ENCODE data around the gene ADISSP.

Gene ADISSP

DNA sequence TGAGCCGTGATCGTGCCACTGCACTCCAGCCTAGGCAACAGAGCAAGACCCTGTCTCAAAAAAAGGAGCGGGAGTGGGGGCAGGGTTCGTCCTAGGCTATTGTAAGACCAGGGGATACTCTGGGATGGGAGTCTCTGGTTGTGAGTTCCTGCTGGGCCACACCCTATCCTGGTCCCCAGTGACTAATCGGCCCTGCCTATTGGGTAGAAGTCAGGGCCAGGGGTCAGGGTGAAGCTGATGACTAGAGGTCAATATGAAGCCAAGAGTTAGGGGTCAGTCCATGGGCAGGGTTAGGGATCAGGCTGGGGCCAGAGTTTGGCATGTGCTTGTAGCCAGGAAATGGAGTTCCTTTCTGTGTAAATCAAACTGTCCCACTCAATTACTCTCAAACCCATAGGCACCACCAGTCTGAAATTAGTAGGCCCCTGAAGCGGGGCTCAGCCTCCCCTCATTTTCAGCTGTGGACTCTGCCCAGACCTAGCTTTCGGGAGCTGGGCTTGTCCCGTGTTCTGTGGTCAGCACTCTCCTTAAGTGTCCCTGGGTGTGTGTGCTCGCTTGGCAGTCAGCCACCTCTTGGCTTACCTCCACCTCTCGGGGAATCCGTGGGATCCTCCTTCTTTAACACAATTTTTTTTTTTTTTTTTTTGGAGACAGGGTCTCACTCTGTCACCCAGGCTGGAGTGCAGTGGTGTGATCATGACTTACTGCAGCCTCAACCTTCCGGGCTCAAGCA is 33.3 kb downstream of the ADISSP start:
- no peak for DNase-seq

DNA sequence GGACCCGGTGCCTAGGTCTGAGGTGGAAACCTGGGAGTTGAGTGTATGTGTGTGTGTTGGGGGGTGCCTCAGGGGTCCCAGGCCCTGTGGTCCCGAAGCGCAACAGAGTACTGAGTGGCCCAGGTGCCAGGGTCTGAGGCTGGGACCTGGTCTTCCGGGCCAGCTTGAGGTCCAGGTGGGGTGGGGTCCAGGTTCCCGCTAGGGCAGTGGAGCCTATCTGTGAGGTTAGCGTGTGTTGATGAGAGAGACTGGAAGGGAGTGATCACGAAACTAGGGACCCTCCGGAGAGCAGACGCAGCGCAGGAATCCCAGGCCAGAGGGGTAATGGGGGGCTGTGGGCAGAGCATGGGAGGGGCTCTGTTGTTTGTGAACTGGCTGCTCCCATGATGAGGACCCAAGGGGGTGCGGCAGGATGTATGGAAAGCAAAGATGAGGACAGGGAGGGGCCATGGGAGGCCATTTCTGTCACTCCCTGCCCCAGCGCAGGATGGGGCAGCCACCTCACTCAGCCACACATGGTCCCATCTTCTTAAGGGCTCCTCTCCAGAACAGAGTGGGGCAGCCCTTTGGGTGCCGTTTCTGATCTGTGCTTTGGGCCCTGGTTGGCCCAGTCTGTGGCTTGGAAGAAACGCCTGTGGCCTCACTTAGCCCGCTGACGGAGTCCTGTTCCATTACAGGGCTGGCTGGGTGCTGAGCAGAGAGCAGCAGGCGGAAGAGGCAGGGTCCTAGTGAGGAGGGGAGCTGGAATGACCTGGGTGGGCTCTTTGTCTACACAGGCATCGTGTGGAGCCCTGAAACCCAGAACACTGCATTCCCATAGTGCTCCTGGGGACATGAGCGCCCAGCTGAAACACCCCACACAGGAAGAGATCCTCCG is 34.2 kb downstream of the ADISSP start:
- DNase-seq, result no peak

DNA sequence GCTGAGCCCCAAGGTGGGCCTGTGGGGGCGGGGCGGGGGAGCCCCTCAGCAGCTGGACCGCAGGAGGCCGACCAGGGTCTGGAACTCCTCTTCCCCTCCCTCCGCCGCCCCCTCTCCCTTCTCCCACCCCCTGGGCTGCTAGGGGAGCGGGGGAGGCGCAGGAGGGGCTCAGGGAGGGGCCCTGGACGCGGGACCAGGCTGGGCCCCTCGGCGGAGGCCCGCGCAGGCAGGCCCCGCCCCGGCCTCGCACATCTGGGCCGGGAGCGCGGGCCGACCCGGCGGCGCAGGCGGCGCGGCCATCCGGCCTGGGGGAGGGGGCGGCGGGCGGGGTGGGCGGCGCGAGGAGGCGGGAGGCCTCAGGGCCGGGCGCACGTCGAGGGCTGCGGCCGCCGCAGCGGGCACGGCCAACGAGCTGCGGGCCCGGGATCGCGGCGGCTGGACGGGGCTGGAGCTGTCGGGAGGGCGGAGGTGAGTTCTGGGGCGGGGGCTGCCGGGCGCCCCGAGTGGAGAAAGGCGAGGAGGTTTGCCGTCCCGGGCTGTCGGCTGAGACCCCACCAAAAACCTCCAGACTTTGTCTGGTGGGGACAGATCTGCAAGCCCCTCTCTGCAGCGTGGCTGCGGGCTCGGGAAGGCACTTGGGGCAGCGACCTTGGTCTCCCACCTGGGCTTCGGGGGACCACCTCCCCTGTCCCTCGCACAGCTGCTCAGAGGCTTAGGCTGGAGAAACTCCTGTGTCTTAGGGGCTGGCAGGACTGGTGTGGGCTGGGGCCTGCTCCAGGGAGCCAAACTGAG is 35.0 kb downstream of the ADISSP start, which contains the start of gene HSPA12B:
HSPA12B (plus strand) TSS at position 359 of the 792 bp plus-strand sequence. CDS start 5,990 bp downstream, outside the sequence.
- DNase-seq, result no peak

DNA sequence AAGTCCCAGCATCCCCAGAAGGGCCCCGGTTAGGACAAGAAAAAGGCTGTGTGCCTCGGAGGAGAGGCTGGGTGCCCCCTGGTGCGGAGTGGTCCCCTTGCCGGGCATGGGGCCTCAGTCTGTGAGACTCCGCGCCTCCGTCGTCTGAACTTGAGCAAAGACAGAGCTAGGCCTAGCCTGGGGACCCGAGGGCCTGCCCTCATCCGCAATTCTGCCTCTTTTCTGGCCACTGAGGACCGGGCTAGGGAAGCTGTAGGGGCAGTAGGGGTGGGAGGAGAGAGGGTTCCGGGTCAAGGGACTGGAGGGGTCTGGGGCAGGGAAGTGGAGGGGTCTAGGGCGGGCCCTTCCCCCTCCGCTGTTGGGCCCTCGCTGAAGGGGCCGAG is 35.6 kb downstream of the ADISSP start:
- no peak for DNase-seq

DNA sequence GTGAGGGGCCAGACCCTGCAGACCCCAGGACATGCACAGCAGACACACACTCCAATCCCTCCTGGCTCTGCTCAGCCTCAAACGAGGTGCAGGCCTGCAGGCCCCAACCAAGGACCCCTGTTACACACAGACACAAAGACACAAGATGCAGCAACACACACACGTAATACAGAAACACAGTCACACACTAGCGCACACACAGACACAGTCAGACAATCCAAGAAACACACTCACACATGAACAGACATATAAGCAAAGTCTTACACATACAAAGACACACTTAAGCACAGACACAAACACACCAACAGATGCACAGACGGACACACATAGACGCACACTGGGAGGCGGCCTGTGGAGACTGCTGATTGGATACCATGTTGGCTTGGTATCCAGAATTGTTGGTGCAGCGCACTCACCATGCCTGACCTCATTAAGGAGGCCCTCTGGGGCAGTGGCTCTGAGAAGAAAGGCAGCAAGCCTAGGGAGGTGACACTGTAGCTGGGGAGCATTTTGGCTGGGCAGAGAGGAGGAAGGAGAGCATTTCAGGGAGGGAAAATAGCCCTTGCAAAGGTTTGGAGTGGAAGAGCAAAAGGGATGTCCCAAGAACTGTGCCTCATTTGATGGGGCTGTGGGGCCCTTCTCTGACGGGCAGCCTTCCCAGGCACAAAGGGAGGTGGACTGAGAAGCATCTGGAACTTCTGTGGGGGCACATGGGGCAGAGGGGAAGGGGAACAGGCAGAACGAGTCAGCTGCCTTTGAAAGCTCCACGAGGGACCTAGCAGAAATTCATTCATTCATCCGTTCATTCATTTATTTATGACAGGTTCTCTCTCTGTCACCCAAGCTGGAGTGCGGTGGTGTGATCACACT is 36.5 kb downstream of the ADISSP start:
- DNase-seq, result no peak

DNA sequence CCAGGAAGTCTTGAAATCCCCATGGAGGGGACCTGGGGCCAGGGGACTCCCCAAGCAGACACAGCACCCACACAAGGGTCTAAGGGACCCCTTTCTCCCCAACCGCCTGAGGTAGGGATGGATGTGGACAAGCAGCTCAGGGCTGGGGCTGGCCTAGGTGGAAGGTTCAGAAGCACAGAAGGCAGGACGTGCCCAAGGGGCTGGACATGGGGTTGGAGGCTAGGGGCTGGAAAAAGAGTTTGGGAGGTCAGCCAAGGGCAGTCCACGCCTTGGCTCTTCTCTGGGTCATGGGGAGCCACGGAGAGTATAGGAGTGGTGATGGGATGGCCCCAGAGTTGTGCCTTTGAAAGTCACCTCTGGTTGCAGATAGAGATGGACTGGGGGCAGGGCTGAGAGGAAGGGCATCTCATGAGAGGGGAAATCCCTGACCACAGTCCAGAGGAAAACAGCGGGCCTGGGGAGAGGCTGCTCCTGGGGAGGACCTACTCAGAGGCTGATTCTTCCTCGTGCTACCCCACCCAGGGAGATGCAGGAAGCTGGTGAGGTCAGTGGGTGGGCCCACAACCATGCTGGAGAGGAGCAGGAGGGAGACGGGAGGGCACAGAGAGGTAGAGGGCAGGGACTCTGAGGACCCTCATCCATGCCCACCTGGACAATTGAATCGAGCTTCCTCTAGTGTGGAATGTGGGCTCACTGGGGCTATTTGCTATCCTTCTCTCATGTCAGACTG is 37.6 kb downstream of the ADISSP start:
- no peak for DNase-seq

DNA sequence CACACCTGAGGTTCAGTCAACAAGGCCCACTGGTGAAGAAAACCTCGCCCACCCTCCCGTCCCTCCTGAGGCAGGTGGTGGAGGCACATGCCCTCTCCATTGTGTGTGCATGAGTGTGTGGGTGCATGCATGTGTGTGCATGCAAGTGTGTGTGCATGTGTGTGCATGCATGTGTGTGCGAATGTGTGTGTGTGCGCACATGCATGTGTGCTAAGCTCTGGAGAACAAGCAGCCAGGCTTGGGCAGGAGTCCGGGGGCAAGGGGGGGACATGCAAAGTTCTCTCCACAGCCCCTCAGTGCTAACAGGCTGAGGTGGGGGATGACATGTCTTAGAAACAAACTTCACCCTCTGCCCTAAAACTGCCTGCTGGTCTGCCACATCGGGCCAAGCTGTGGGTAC is 38.2 kb downstream of the ADISSP start:
- DNase-seq, result no peak

DNA sequence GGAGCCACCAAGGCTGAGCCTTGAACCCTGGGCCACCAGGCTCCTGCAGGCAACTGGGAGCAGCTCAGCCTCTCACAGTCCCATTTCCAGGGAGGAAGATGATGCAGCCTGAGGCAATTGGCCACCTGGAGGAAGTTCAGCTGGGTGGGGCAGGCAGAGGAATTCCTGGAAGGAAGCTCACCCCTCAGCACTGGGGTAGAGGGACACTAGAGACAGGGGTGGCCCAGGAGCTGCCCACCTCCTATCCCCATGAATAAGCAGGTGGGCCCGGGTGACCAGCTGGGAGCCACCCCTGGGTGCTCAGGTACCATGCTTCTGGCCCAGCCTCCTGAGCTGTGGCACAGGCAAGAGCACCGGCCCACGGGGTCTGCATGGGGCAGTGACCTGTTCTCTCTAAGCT is 38.7 kb downstream of the ADISSP start:
- DNase-seq, result no peak

DNA sequence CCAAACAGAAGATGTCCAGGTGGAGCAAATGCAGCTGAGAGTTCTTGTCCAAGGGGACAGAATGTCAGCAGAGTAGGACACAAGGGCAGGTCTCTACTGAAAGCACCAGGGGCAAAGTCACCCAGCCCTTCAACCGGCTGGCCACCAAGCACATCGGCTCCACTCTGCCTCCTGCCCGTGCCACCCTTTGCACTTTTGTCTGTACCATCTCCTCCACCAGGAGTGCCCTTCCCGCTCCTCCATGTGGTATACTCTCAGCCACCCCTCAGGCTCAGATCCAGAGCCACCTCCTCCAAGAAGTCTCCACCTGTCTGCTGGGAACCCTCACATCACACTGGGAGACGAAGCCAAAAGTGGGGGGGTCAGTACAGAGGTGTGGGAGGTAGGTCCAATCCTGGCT is 39.2 kb downstream of the ADISSP start:
- DNase-seq, result no peak

DNA sequence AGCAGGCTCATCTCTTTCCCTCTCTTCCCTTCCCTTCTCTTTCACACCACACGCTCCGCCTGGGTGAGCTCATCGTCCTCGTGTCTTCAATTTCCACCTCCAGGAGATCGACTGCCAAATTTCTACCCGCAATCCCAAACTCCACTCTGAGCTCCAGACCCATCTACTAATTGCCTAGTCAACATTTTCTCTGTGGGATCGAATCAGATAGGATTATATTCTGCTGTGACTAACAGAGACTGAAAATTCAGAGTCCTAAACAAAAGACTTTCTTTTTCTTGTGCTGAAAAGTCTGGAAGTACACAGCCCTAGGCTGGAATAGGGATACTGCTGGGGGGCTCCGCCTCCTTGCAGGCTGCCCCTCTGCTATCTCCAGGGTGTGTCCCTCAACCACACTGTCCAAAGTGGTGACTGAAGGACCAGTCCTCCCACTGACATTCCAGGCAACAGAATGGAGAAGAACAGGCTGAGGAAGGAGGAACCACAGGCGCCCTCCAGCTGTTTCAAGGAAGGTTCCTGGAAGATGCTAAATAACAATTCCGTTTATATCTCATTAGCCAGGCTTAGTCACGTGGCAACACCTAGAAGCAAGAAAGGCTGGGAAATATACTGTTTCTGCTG is 40.0 kb downstream of the ADISSP start:
- DNase-seq, result no peak

DNA sequence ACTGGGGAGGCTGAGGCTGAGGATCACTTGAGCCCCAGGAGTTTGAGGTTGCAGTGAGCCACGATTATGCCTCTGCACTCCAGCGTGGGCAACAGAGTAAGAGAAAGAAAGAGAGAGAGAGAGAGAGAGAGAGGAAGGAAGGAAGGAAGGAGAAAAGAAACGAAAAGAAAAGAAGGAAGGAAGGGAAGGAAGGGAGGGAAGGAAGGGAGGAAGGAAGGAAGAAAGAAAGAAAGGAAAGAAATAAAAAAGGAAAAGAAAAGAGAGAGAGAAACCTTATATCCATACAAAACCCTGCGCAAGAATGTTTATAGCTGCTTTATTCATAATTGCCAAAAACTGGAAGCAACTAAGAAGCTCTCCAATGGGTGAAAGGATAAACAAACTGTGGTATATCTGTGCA is 43.2 kb downstream of the ADISSP start:
- no peak for DNase-seq

DNA sequence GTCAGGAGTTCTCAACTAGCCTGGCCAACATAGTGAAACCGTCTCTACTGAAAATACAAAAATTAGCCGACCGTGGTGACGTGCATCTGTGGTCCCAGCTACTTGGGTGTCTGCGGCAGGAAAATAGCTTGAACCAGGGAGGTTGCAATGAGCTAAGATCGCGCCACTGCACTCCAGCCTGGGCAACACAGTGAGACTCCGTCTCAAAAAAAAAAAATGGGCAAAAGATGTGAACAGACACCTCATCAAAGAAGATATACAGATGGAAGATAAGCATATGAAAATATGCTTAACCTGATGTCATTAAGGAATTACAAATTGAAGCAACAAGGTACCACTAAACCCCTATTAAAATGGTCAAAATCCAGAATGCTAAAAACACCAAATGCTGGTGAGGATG is 44.3 kb downstream of the ADISSP start:
- no peak for DNase-seq

DNA sequence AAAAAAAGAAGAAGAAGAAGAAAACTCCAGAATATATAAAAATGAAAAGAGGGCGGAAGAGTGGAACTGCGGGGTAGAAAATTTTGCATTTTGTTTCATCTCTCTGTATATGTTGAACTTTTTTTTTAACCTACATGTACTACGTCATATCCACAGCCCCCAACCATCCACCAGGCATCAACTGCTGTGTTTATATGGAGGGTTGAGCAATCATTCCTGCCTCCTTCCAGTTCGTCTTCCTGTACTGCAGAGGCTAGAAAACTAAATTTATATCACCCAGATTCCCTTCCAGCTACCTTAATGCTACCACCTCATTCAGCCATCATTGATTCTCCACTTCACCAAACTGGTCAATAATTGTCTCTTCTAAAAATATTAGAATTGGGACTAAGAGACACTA is 45.6 kb downstream of the ADISSP start:
- DNase-seq, result no peak

DNA sequence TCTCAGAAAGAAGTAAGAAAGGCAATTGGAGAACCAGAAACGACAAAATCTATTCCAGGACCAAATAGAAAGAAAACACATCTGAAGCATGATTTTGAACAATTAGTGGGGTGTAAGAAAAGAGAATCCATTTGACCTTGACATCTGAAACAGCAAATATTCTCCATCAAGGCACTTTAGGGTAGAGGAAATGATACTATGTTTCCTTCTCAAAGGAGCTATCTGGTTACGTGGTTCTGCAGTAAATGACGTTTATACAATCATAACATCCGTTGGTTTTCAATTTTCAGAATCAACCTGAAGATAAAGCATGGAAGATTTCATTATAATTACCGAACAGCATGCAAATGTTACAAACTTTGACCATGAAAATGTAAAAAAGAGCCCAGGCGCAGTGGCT is 46.9 kb downstream of the ADISSP start:
- no peak for DNase-seq

DNA sequence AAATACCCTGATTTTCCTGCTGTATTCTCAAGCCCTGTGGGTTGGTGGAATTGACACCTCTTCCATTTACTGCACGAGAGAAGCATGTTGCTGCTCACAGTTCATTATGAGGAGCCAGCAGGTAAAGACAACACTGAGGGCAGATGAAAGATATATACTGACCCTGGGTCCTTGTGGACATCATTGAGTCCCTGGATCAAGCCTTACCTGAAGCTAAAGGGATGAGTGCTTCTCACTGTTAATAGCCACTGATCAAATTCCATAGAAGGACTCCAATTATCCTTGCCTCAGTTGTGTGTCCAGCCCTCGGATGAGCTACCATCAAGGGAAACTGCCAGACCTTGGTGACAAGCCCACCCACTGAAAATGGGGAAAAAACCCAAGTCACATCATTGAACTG is 47.5 kb downstream of the ADISSP start:
- no peak for DNase-seq

DNA sequence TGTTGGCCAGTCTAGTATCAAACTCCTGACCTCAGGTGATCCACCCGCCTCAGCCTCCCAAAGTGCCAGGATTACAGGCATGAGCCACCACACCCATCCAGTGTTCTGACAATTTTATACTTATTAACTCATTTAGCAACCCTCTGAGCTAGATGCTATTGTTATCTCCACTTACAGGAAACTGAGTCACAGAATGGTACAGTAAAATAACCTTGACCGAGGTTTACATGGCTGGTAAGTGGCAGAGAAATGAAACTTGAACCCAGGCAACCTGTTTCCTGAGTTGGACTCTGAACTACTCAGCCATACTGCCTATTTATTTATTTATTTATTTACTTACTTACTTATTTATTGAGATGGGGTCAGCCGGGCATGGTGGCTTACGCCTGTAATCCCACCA is 48.5 kb downstream of the ADISSP start:
- no peak for DNase-seq

DNA sequence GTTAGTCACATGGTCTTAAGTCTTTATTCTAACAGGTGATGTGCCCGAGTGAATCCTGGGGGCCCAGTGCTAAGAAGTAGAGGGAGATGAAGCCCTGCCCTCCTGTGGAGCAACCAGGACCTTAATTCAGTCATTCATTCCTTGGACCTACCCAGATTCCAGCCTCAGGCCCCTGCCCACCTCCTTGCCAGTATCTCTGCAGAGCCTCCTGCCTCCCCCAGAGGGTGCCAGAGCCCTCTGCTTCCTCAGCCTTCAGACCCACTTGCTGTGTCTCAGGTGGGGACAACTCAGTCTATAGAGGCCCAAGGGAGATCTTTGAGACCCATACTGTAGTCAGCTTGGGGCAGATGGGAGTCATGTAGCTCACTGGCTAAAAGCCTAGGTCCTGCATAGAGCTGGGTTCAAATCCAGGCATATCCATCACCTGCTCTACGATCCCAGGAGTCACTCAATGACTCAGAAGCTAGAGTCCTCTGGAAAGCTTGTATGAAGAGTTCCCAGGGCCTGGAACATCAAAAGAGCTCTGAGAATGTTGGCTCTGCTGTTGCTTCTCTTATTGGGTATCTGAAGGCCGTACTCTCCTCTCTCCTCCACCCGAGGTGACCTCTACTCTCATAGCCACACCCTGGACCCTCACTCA is 51.2 kb downstream of the ADISSP start:
- DNase-seq, result peak; percentile 37

DNA sequence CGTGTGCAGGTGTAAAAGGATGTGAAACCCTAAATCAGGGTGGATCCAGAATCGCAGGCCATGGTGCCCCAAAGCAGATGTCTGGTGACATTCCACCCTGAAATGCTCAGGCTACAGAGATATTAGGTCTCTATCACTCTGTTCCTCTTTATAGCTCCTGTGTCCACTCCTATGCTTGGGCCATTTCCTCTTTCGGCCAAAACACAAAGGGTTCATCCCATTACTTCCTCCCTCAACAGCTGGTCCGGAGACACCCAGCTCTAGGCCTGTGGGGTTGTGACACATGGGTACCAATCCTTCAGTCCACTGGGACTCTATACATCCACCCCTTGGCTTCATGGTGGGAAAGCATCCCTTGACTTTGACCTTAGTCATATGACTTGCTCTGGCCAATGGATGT is 53.5 kb downstream of the ADISSP start:
- DNase-seq, result no peak

DNA sequence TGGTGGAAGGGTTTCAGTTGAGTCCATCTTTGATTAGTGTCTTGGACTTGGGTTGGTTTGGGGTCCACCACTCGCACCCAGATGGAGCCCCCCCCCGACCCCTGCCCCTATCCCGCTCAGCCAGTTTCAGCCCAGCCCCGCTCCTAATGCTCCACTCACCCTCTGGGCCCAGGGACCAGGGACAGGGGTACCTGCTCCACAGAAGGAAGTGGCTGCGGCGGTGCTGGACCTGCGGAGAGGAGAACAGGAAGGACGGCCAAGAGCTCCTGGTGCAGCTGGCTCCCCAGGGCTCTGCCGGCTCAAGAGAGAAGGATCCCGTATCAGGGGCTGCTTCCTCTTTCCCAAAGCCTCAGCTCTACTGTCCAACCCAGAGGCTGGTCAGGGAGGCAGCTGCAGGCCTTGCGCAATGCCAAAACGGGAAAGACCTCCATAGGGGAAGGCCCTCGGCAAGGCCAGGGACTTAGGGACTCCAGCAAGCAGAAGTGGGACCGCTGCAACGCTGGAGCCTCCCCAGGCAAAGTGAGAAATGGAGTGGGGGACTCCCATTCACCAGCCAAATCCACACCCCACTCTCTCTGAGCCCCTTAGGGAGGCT is 55.2 kb downstream of the ADISSP start, which contains the start of gene SIGLEC1:
SIGLEC1 (minus strand) TSS at position 322 of the 595 bp plus-strand sequence. CDS start 5,472 bp downstream, outside the sequence.
- no peak for DNase-seq

DNA sequence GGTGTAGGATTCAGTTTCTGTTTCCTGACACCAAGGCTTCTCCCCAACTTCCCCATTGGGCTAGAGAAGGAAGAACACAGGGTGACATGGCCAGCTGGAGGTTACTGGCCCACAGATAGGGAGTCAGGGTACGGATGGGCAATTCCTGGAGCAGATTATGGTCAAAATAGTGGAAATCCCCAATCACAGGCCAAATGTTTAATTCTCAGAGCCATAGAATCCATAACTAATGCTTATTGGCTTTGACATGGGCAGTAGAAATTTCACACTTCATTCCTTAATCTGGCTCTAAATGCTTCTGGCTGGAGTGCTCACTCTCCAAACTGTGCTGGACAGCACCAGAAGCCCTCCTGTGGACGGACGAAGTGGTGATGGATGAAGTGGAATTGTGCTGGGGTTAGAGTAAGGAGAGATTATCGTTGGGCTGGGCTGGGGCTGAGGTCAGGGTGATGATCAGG is 56.0 kb downstream of the ADISSP start:
- DNase-seq, result no peak

Measured in NCI-H526 treated with DMSO at 0.1 percent for 48 hours (cell line).